GM12878 (cell line): ENCODE measurements around the gene TMIGD2. TPM values are rescaled to one million over a fixed set of nuclear protein-coding genes. Genes with fewer than 3 reads are reported as not detected.

Experiments used
- ATAC-seq: fragments of 200-7000 bp; cut with Tn5 transposase; 3 replicates; pipeline ENCODE4 v1.9.1; 2020; ENCODE audit warnings: mild to moderate bottlenecking, moderate library complexity
- BruUV-seq: library from RNA; stranded (reverse); fragments of 400-500 nt; replicated peaks from 2 replicates; lab custom pipeline; 2021; lab: Mats Ljungman, UMichigan
- CTCF ChIA-PET: fragments of 300-600 bp; sonication (Branson Sonifier 250); formaldehyde crosslinking; extraction: SDS; loops from one replicate; lab custom pipeline; 2021; ENCODE audit warnings: inconsistent platforms; lab: Yijun Ruan, JAX
- POLR2A ChIA-PET: fragments of 350-600 bp; formaldehyde crosslinking; extraction: SDS; loops from one replicate; lab custom pipeline; 2021; ENCODE audit warnings: inconsistent platforms; lab: Charles Lee
- RAD21 ChIA-PET: fragments of 300-600 bp; sonication (Branson Sonifier 250); formaldehyde crosslinking; loops from one replicate; lab custom pipeline; 2023; ENCODE audit warnings: antibody characterized with exemption; ENCODE audit not compliant: unreplicated experiment; lab: Charles Lee
- SMC1A ChIA-PET: fragments of 300-600 bp; sonication (Branson Sonifier 250); formaldehyde crosslinking; loops from one replicate; lab custom pipeline; 2023; ENCODE audit not compliant: unreplicated experiment, uncharacterized antibody; lab: Charles Lee
- DNase-seq: peaks from one replicate; pipeline ENCODE4 v3.0.0-alpha.2; 2011; ENCODE audit warnings: low read depth, low spot score
- FAIRE-seq: peaks from 3 replicates; lab custom pipeline; 2011; peaks lifted over from hg19 to GRCh38; lab: Jason Lieb, UNC
- H2AFZ ChIP-seq: 2 replicates; pipeline ENCODE4 v1.6.0; 2011; ENCODE audit warnings: low read depth, low read length, control low read depth; ENCODE audit not compliant: control insufficient read depth
- H3K27ac ChIP-seq: 2 replicates; pipeline ENCODE4 v1.5.1; 2011; ENCODE audit warnings: control low read depth; ENCODE audit not compliant: control insufficient read depth, insufficient read depth
- H3K27me3 ChIP-seq, 2 experiments: replicated peaks in 1 of 2; 2 replicates each; pipeline versions ENCODE4 v1.6.0 to v1.6.1; 2011; ENCODE audit warnings: low read length in 1 of 2; ENCODE audit not compliant: control insufficient read depth in 2 of 2, insufficient read depth in 2 of 2
- H3K36me3 ChIP-seq, 2 experiments: 2 replicates each; pipeline ENCODE4 v1.5.1; 2011; ENCODE audit warnings: low read length in 1 of 2; ENCODE audit not compliant: control insufficient read depth in 2 of 2, insufficient read depth in 2 of 2
- H3K4me1 ChIP-seq: 2 replicates; pipeline ENCODE4 v1.6.1; 2011; ENCODE audit warnings: mild to moderate bottlenecking, low read length, moderate library complexity, mixed read lengths; ENCODE audit not compliant: control insufficient read depth, insufficient read depth
- H3K4me2 ChIP-seq: 2 replicates; pipeline ENCODE4 v1.6.0; 2011; ENCODE audit warnings: control low read depth; ENCODE audit not compliant: control insufficient read depth, insufficient read depth
- H3K4me3 ChIP-seq: fragments of 200-600 bp; sonication (generic); 2 replicates; pipeline ENCODE4 v1.5.1; 2016
- H3K79me2 ChIP-seq: 2 replicates; pipeline ENCODE4 v1.6.0; 2011; ENCODE audit warnings: low read length; ENCODE audit not compliant: control insufficient read depth, insufficient read depth
- H3K9ac ChIP-seq: 2 replicates; pipeline ENCODE4 v1.8.0; 2011; ENCODE audit warnings: low read length, control low read depth, mixed read lengths; ENCODE audit not compliant: control insufficient read depth, insufficient read depth
- H3K9me3 ChIP-seq: replicated peaks from 3 replicates; pipeline ENCODE4 v1.5.1; 2011; ENCODE audit warnings: mild to moderate bottlenecking, low read length; ENCODE audit not compliant: control insufficient read depth, insufficient read depth
- H4K20me1 ChIP-seq: 2 replicates; pipeline ENCODE4 v1.6.0; 2011; ENCODE audit not compliant: control insufficient read depth, insufficient read depth
- CEBPB ChIP-seq, 2 experiments: fragments of 150-350 bp in 1 of 2; IDR thresholded peaks; 2 replicates each; pipeline ENCODE4 v1.6.1; 2012 to 2014; ENCODE audit warnings: low read depth in 2 of 2, low read length in 2 of 2, borderline replicate concordance in 1 of 2, inconsistent platforms in 1 of 2
- CHD4 ChIP-seq: fragments of 200-600 bp; sonication (generic); IDR thresholded peaks from 2 replicates; pipeline ENCODE4 v1.6.1; 2016; ENCODE audit warnings: mild to moderate bottlenecking
- FOS ChIP-seq: IDR thresholded peaks from 3 replicates; pipeline ENCODE4 v1.6.1; 2011; ENCODE audit warnings: borderline replicate concordance; ENCODE audit not compliant: insufficient read length; ENCODE audit errors: extremely low read depth
- KAT2A ChIP-seq: conservative IDR thresholded peaks from 2 replicates; pipeline ENCODE4 v1.6.1; 2011; ENCODE audit warnings: low read depth, low read length; ENCODE audit not compliant: control insufficient read depth
- LARP7 ChIP-seq: fragments of 450-650 bp; IDR thresholded peaks from 2 replicates; pipeline ENCODE4 v1.6.1; 2017; ENCODE audit warnings: mild to moderate bottlenecking
- POLR2A ChIP-seq: IDR thresholded peaks from 2 replicates; pipeline ENCODE4 v1.6.1; 2011; ENCODE audit warnings: low read depth, mild to moderate bottlenecking, low read length
- RCOR1 ChIP-seq: conservative IDR thresholded peaks from 2 replicates; pipeline ENCODE4 v1.6.1; 2012; ENCODE audit warnings: low read depth, low read length, improper control_type of control experiment
- RELB ChIP-seq: fragments of 450-650 bp; IDR thresholded peaks from 2 replicates; pipeline ENCODE4 v1.6.1; 2017; ENCODE audit warnings: low read depth, mild to moderate bottlenecking, moderate library complexity
- RFX5 ChIP-seq: IDR thresholded peaks from 2 replicates; pipeline ENCODE4 v1.6.1; 2011; ENCODE audit warnings: low read depth, low read length, improper control_type of control experiment
- TAF1 ChIP-seq: IDR thresholded peaks from 2 replicates; pipeline ENCODE4 v1.6.1; 2011; ENCODE audit warnings: mild to moderate bottlenecking, low read depth, low read length, borderline replicate concordance
- WRNIP1 ChIP-seq: IDR thresholded peaks from 2 replicates; pipeline ENCODE4 v1.6.1; 2011; ENCODE audit warnings: low read depth, low read length, improper control_type of control experiment, borderline replicate concordance
- YBX1 ChIP-seq: fragments of 450-650 bp; IDR thresholded peaks from 2 replicates; pipeline ENCODE4 v1.6.1; 2016; ENCODE audit warnings: antibody characterized with exemption
- ZNF384 ChIP-seq: IDR thresholded peaks from 2 replicates; pipeline ENCODE4 v1.6.1; 2012; ENCODE audit warnings: low read depth, mild to moderate bottlenecking, low read length, improper control_type of control experiment, borderline replicate concordance
- WGBS: methylation state at CpG from one replicate; pipeline ENCODE4 v1.1.6; 2016; ENCODE audit warnings: low lambda C conversion rate; ENCODE audit not compliant: insufficient replicate concordance, insufficient coverage; ENCODE audit errors: missing lambda C conversion rate; 5-methylcytosine and 5-hydroxymethylcytosine counted together
- in situ Hi-C: fragments of 300-500 bp; cut with MboI; formaldehyde crosslinking; loops from 9 replicates; pipeline ENCODE4 v1.14.3; 2018; ENCODE audit warnings: mixed read lengths
- intact Hi-C: fragments of 100-400 bp; cut with micrococcal nuclease; formaldehyde crosslinking; loops from one replicate; pipeline ENCODE4 v1.14.2; 2022; ENCODE audit not compliant: unreplicated experiment
- polyA plus RNA-seq, 11 experiments: library from polyadenylated mRNA; depleted of rRNA in 4 of 11; unstranded in 6 of 11; stranded (reverse) in 5 of 11; fragments of >200 nt; fragmentation: Nextera tagmentation in 4 of 11; fragmentation: Illumina TruSeq in 1 of 11; extraction: Ambion mirVana in 4 of 11; extraction: Trizol in 1 of 11; gene quantifications; 1 replicate in 1 of 11; 2 replicates in 10 of 11; pipeline versions ENCODE4 v1.2.1 to v1.2.3, GENCODE V29; 2011 to 2016; ENCODE audit warnings: inconsistent platforms in 2 of 11, missing spikeins in 2 of 11, low read depth in 1 of 11
- total RNA-seq, 4 experiments: library from RNA; depleted of rRNA in 3 of 4; stranded (reverse); fragments of >200 nt in 3 of 4; fragmentation: Illumina TruSeq in 1 of 4; extraction: Trizol in 1 of 4; gene quantifications; 2 replicates each; pipeline versions ENCODE4 v1.2.1 to v1.2.3, GENCODE V29; 2013 to 2021
- TF ChIP-seq, protein P1 (sequence below): IDR thresholded peaks from 2 replicates; pipeline ENCODE4 v1.6.1; 2011; ENCODE audit warnings: low read depth, low read length, improper control_type of control experiment, borderline replicate concordance
- TF ChIP-seq, protein P2 (sequence below): IDR thresholded peaks from 2 replicates; pipeline ENCODE4 v1.6.1; 2012; ENCODE audit warnings: mild to moderate bottlenecking, low read depth, low read length
- TF ChIP-seq, protein P3 (sequence below): fragments of 450-650 bp; IDR thresholded peaks from 2 replicates; pipeline ENCODE4 v1.6.1; 2014; ENCODE audit warnings: mild to moderate bottlenecking

Gene TMIGD2
- total and polyA plus RNA-seq, 10 of the 15 experiments (the other 5 are each of a cell fraction or from before 2014, with no cell fraction given), result 0.09 to 0.40 (median 0.14) TPM; not detected in 5

GRCh38 chr19:4301590-4302242 lies 473 bp downstream of the TMIGD2 start:
- in situ Hi-C loops, result no loop called here
- TF ChIP-seq FOS (no peak), LARP7 (no peak), RELB (no peak), RFX5 (no peak), WRNIP1 (no peak), CHD4 (no peak), RCOR1 (no peak), POLR2A (no peak), ZNF384 (no peak), YBX1 (no peak), CEBPB (IDR thresholded peaks at IDR 0.05; ENCODE audit: borderline replicate concordance in 1 of 2, low read depth in 2 of 2, low read length in 2 of 2) (no peak), TAF1 (no peak), KAT2A (no peak)
- TF ChIP-seq, protein P1, sequence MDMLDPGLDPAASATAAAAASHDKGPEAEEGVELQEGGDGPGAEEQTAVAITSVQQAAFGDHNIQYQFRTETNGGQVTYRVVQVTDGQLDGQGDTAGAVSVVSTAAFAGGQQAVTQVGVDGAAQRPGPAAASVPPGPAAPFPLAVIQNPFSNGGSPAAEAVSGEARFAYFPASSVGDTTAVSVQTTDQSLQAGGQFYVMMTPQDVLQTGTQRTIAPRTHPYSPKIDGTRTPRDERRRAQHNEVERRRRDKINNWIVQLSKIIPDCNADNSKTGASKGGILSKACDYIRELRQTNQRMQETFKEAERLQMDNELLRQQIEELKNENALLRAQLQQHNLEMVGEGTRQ, result no peak
- TF ChIP-seq, protein P2, sequence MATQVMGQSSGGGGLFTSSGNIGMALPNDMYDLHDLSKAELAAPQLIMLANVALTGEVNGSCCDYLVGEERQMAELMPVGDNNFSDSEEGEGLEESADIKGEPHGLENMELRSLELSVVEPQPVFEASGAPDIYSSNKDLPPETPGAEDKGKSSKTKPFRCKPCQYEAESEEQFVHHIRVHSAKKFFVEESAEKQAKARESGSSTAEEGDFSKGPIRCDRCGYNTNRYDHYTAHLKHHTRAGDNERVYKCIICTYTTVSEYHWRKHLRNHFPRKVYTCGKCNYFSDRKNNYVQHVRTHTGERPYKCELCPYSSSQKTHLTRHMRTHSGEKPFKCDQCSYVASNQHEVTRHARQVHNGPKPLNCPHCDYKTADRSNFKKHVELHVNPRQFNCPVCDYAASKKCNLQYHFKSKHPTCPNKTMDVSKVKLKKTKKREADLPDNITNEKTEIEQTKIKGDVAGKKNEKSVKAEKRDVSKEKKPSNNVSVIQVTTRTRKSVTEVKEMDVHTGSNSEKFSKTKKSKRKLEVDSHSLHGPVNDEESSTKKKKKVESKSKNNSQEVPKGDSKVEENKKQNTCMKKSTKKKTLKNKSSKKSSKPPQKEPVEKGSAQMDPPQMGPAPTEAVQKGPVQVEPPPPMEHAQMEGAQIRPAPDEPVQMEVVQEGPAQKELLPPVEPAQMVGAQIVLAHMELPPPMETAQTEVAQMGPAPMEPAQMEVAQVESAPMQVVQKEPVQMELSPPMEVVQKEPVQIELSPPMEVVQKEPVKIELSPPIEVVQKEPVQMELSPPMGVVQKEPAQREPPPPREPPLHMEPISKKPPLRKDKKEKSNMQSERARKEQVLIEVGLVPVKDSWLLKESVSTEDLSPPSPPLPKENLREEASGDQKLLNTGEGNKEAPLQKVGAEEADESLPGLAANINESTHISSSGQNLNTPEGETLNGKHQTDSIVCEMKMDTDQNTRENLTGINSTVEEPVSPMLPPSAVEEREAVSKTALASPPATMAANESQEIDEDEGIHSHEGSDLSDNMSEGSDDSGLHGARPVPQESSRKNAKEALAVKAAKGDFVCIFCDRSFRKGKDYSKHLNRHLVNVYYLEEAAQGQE, result no peak
- TF ChIP-seq, protein P3, sequence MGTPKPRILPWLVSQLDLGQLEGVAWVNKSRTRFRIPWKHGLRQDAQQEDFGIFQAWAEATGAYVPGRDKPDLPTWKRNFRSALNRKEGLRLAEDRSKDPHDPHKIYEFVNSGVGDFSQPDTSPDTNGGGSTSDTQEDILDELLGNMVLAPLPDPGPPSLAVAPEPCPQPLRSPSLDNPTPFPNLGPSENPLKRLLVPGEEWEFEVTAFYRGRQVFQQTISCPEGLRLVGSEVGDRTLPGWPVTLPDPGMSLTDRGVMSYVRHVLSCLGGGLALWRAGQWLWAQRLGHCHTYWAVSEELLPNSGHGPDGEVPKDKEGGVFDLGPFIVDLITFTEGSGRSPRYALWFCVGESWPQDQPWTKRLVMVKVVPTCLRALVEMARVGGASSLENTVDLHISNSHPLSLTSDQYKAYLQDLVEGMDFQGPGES, result no peak
- no peak overlapping the region for H3K9ac ChIP-seq
- ChIA-PET RAD21 (no interaction called here), CTCF (interaction anchor here (1.6 kb wide), 1 partner anchor 35 kb away, joined by 6 read pairs; no protein-coding TSS in a partner anchor), POLR2A (no interaction called here), SMC1A (no interaction called here)
- intact Hi-C loops, result no loop called here
- FAIRE-seq, result no peak
- no peaks in the 10 kb centered on the region for H3K4me1 ChIP-seq
- no peaks in the 10 kb centered on the region for H4K20me1 ChIP-seq
- BruUV-seq, result no TSS peak
- H2AFZ ChIP-seq, result no peak overlapping the region
- WGBS, result 47% methylated on average over 13 of the region's 13 CpGs
- no peaks in the 10 kb centered on the region for H3K36me3 ChIP-seq
- no peaks in the 10 kb centered on the region for H3K9me3 ChIP-seq
- no peak overlapping the region for H3K4me3 ChIP-seq
- H3K27ac ChIP-seq, result no peak overlapping the region
- DNase-seq, result no peak
- no peaks in the 10 kb centered on the region for H3K79me2 ChIP-seq
- H3K4me2 ChIP-seq, result no peak overlapping the region
- ATAC-seq, result no peak
- no peaks in the 10 kb centered on the region for H3K27me3 ChIP-seq
